Vagina (tissue), 2 donors: ENCODE data around the gene IFNLR1. TPM values are rescaled to one million over a fixed set of nuclear protein-coding genes. Genes with fewer than 3 reads are reported as not detected.
A peak's percentile ranks its signal among the peaks of the same experiment; 100 is the strongest.

Source experiments
- DNase-seq, 2 donors: peaks; one replicate each; pipeline ENCODE4 v3.0.0-alpha.2; 2017; ENCODE audit errors: extremely low spot score in 2 of 2
- H3K27ac ChIP-seq: fragments of 200-600 bp; sonication (generic); one replicate; pipeline ENCODE4 v1.5.1; 2019
- H3K27me3 ChIP-seq: fragments of 200-600 bp; sonication (generic); one replicate; pipeline ENCODE4 v1.5.1; 2019
- H3K36me3 ChIP-seq, 2 donors: fragments of 200-600 bp; sonication (generic); one replicate each; pipeline ENCODE4 v1.5.1; 2017 to 2019
- H3K4me1 ChIP-seq: fragments of 200-600 bp; sonication (generic); one replicate; pipeline ENCODE4 v1.5.1; 2019
- H3K4me3 ChIP-seq, 2 donors: fragments of 200-600 bp; sonication (generic); 1 replicate in 1 of 2; 2 replicates in 1 of 2; pipeline ENCODE4 v1.5.1; 2016 to 2019
- H3K9me3 ChIP-seq: fragments of 200-600 bp; sonication (generic); one replicate; pipeline ENCODE4 v1.5.1; 2019
- CTCF ChIP-seq, 3 experiments: fragments of 450-650 bp in 2 of 3; fragments of 200-600 bp in 1 of 3; sonication (generic) in 1 of 3; IDR thresholded peaks; one replicate each; pipeline ENCODE4 v1.5.1; 2017 to 2019; ENCODE audit warnings: antibody characterized with exemption in 3 of 3, mild to moderate bottlenecking in 2 of 3, moderate library complexity in 2 of 3
- POLR2A ChIP-seq, 2 donors: fragments of 450-650 bp; IDR thresholded peaks; one replicate each; pipeline ENCODE4 v1.6.1; 2017; ENCODE audit warnings: antibody characterized with exemption in 2 of 2, mild to moderate bottlenecking in 2 of 2, moderate library complexity in 2 of 2
- POLR2AphosphoS5 ChIP-seq, 2 donors: sonication (generic); formaldehyde crosslinking; IDR thresholded peaks; one replicate each; pipeline ENCODE4 v1.9.0; 2017; ENCODE audit warnings: antibody characterized with exemption in 2 of 2, mild to moderate bottlenecking in 2 of 2, low read depth in 1 of 2; ENCODE audit not compliant: insufficient read depth in 1 of 2
- intact Hi-C: fragments of 100-400 bp; cut with DNase I; formaldehyde crosslinking; loops from one replicate; pipeline ENCODE4 v1.15.1; 2023
- total RNA-seq: library from RNA; depleted of rRNA; stranded (reverse); fragments of >200 nt; gene quantifications from one replicate; pipeline ENCODE4 v1.2.3, GENCODE V29; 2016

Gene IFNLR1
- total RNA-seq, 1 donor from 2014 or later, result 1.7 TPM

- DNase-seq, result no peak
- H3K27me3 ChIP-seq, result no peaks in the 10 kb centered on the region
- peak overlapping the region; percentile 54 for H3K27ac ChIP-seq
- no peaks in the 10 kb centered on the region for H3K36me3 ChIP-seq
- H3K9me3 ChIP-seq, result no peaks in the 10 kb centered on the region
- TF ChIP-seq POLR2A (IDR thresholded peaks at IDR 0.05), result no peak
- TF ChIP-seq POLR2AphosphoS5 (IDR thresholded peaks at IDR 0.05; ENCODE audit: insufficient read depth in 1 of 2, low read depth in 1 of 2), result no peak
- TF ChIP-seq CTCF (IDR thresholded peaks at IDR 0.05), result no peak
- H3K4me1 ChIP-seq, result peaks cover 15% of the 10 kb centered on the region
- intact Hi-C loops, result no loop called here
- no peak overlapping the region for H3K4me3 ChIP-seq
Observed at GRCh38 chr1:24151175-24151533, 35.9 kb downstream of the IFNLR1 start.

- H3K9me3 ChIP-seq, result no peaks in the 10 kb centered on the region
- TF ChIP-seq CTCF (IDR thresholded peaks at IDR 0.05), result peak; percentile 55 to 78 (median 59)
- TF ChIP-seq POLR2AphosphoS5 (IDR thresholded peaks at IDR 0.05; ENCODE audit: insufficient read depth in 1 of 2, low read depth in 1 of 2), result no peak
- peaks cover 15% of the 10 kb centered on the region for H3K4me1 ChIP-seq
- H3K36me3 ChIP-seq, result no peaks in the 10 kb centered on the region
- peak overlapping the region; percentile 13 to 24 for H3K4me3 ChIP-seq
- DNase-seq, result no peak
- H3K27me3 ChIP-seq, result no peaks in the 10 kb centered on the region
- H3K27ac ChIP-seq, result peak overlapping the region; percentile 56
- intact Hi-C loops, result no loop called here
Observed at GRCh38 chr1:24150234-24151174, 36.6 kb downstream of the IFNLR1 start.

GRCh38 chr1:24149866-24150233 is 37.2 kb downstream of the IFNLR1 start:
- no peaks in the 10 kb centered on the region for H3K27me3 ChIP-seq
- H3K9me3 ChIP-seq, result no peaks in the 10 kb centered on the region
- H3K27ac ChIP-seq, result peak overlapping the region; percentile 56
- intact Hi-C loops, result no loop called here
- no peaks in the 10 kb centered on the region for H3K36me3 ChIP-seq
- no peak for DNase-seq
- peak overlapping the region in 1 of 2 donors; percentile 24 for H3K4me3 ChIP-seq
- TF ChIP-seq CTCF (IDR thresholded peaks at IDR 0.05) (no peak), POLR2AphosphoS5 (IDR thresholded peaks at IDR 0.05; ENCODE audit: insufficient read depth in 1 of 2, low read depth in 1 of 2) (peak in 1 of 2 donors; percentile 32), POLR2A (IDR thresholded peaks at IDR 0.05) (no peak)
- H3K4me1 ChIP-seq, result peaks cover 15% of the 10 kb centered on the region

- intact Hi-C loops, result no loop called here
- Histone ChIP-seq H3K27ac (no peak overlapping the region), H3K4me1 (peaks cover 15% of the 10 kb centered on the region), H3K9me3 (no peaks in the 10 kb centered on the region), H3K36me3 (no peaks in the 10 kb centered on the region), H3K27me3 (no peaks in the 10 kb centered on the region), H3K4me3 (no peak overlapping the region)
- DNase-seq, result no peak
- no peak for TF ChIP-seq POLR2AphosphoS5 (IDR thresholded peaks at IDR 0.05; ENCODE audit: insufficient read depth in 1 of 2, low read depth in 1 of 2)
- no peak for TF ChIP-seq POLR2A (IDR thresholded peaks at IDR 0.05)
- no peak for TF ChIP-seq CTCF (IDR thresholded peaks at IDR 0.05)
Observed at GRCh38 chr1:24147816-24148215, 39.3 kb downstream of the IFNLR1 start.

GRCh38 chr1:24147194-24147593 is 39.9 kb downstream of the IFNLR1 start:
- Histone ChIP-seq H3K9me3 (no peaks in the 10 kb centered on the region), H3K27ac (no peak overlapping the region), H3K4me1 (peaks cover 15% of the 10 kb centered on the region), H3K4me3 (no peak overlapping the region), H3K27me3 (no peaks in the 10 kb centered on the region), H3K36me3 (no peaks in the 10 kb centered on the region)
- no peak for TF ChIP-seq POLR2A (IDR thresholded peaks at IDR 0.05)
- no peak for DNase-seq
- intact Hi-C loops, result no loop called here
